ENCODE results near the gene WDR47.

WDR47 gene

GRCh38 chr1:109089242-109090015 is 47.5 kb upstream of the WDR47 start:
- TF ChIP-seq TEAD4 (IDR thresholded peaks at IDR 0.05), result no peak
- peak; percentile 29; the same call in 1 of the 2 replicates for TF ChIP-seq RAD21 (IDR thresholded peaks at IDR 0.05; ENCODE audit: low read depth)
- no peak for TF ChIP-seq YY1 (IDR thresholded peaks at IDR 0.05; ENCODE audit: low read depth)
- no peak for TF ChIP-seq ZBTB7A (IDR thresholded peaks at IDR 0.05; ENCODE audit: low read depth)
- no peak for TF ChIP-seq NFIC (IDR thresholded peaks at IDR 0.05)
- no peak for TF ChIP-seq REST (IDR thresholded peaks at IDR 0.05; ENCODE audit: low read depth)
- TF ChIP-seq EP300 (IDR thresholded peaks at IDR 0.05; ENCODE audit: borderline replicate concordance), result no peak

- no peak for TF ChIP-seq MAX (IDR thresholded peaks at IDR 0.05)
- no peak for TF ChIP-seq REST (IDR thresholded peaks at IDR 0.05; ENCODE audit: low read depth)
- TF ChIP-seq TAF1 (IDR thresholded peaks at IDR 0.05; ENCODE audit: low read depth), result no peak
- no peak for TF ChIP-seq RAD21 (IDR thresholded peaks at IDR 0.05; ENCODE audit: low read depth)
- no peak for TF ChIP-seq ZBTB7A (IDR thresholded peaks at IDR 0.05; ENCODE audit: low read depth)
- TF ChIP-seq YY1 (IDR thresholded peaks at IDR 0.05; ENCODE audit: low read depth), result no peak
- TF ChIP-seq NFIC (IDR thresholded peaks at IDR 0.05), result no peak
- no peak for TF ChIP-seq CREB1 (IDR thresholded peaks at IDR 0.05; ENCODE audit: low read depth)
- no peak for TF ChIP-seq TEAD4 (IDR thresholded peaks at IDR 0.05)
- no peak for TF ChIP-seq CEBPB (IDR thresholded peaks at IDR 0.05)
These were observed 42.9 kb upstream of the WDR47 start for GRCh38 chr1:109084563-109085517.

- TF ChIP-seq REST (IDR thresholded peaks at IDR 0.05; ENCODE audit: low read depth) (no peak), MAX (IDR thresholded peaks at IDR 0.05) (no peak), TAF1 (IDR thresholded peaks at IDR 0.05; ENCODE audit: low read depth) (no peak), TCF12 (IDR thresholded peaks at IDR 0.05; ENCODE audit: low read depth) (no peak), RAD21 (IDR thresholded peaks at IDR 0.05; ENCODE audit: low read depth) (no peak), EGR1 (IDR thresholded peaks at IDR 0.05) (no peak), TEAD4 (IDR thresholded peaks at IDR 0.05) (no peak), EP300 (IDR thresholded peaks at IDR 0.05; ENCODE audit: borderline replicate concordance) (no peak), CREB1 (IDR thresholded peaks at IDR 0.05; ENCODE audit: low read depth) (no peak), USF1 (IDR thresholded peaks at IDR 0.05) (no peak)
These were observed 42.0 kb upstream of the WDR47 start for GRCh38 chr1:109083923-109084322.

GRCh38 chr1:109083501-109083900 is 41.6 kb upstream of the WDR47 start:
- TF ChIP-seq EP300 (IDR thresholded peaks at IDR 0.05; ENCODE audit: borderline replicate concordance) (no peak), CEBPB (IDR thresholded peaks at IDR 0.05) (no peak)
